HEK293T (cell line): ENCODE data around the gene TAPBPL.

Experiments
- BHLHE40 ChIP-seq: fragments of 450-650 bp; IDR thresholded peaks from 2 replicates; pipeline ENCODE4 v1.6.1; 2016; ENCODE audit warnings: mild to moderate bottlenecking, moderate library complexity, borderline replicate concordance
- CTBP1 ChIP-seq: fragments of 450-650 bp; IDR thresholded peaks from 2 replicates; pipeline ENCODE4 v1.6.1; 2016; ENCODE audit warnings: borderline replicate concordance
- ELF4 ChIP-seq: fragments of 450-650 bp; IDR thresholded peaks from 2 replicates; pipeline ENCODE4 v1.6.1; 2017; ENCODE audit warnings: antibody characterized with exemption
- FOXA1 ChIP-seq: fragments of 450-650 bp; IDR thresholded peaks from 2 replicates; pipeline ENCODE4 v1.6.1; 2016; ENCODE audit warnings: mild to moderate bottlenecking
- FOXK2 ChIP-seq: fragments of 450-650 bp; IDR thresholded peaks from 2 replicates; pipeline ENCODE4 v1.6.1; 2016; ENCODE audit warnings: mild to moderate bottlenecking
- FOXM1 ChIP-seq: fragments of 450-650 bp; IDR thresholded peaks from 2 replicates; pipeline ENCODE4 v1.6.1; 2017; ENCODE audit warnings: mild to moderate bottlenecking, borderline replicate concordance
- HDGF ChIP-seq: fragments of 450-650 bp; IDR thresholded peaks from 2 replicates; pipeline ENCODE4 v1.6.1; 2017; ENCODE audit warnings: antibody characterized with exemption, borderline replicate concordance
- LEF1 ChIP-seq: fragments of 450-650 bp; IDR thresholded peaks from 2 replicates; pipeline ENCODE4 v1.6.1; 2017; ENCODE audit warnings: mild to moderate bottlenecking, borderline replicate concordance
- SP1 ChIP-seq: fragments of 450-650 bp; IDR thresholded peaks from 2 replicates; pipeline ENCODE4 v1.6.1; 2017

GRCh38 chr12:6450869-6451347, 934 bp upstream of the TAPBPL start:
- TF ChIP-seq BHLHE40 (no peak), ELF4 (no peak), FOXA1 (no peak), FOXM1 (no peak), HDGF (no peak), FOXK2 (no peak), LEF1 (no peak), SP1 (no peak), CTBP1 (no peak)
